H9 (cell line): ENCODE results near the gene CSTF3. TPM values are rescaled to one million over a fixed set of nuclear protein-coding genes. Genes with fewer than 3 reads are reported as not detected.

Experiments
- DNase-seq: peaks from one replicate; pipeline ENCODE4 v3.0.0-alpha.2; 2017
- H2AFZ ChIP-seq: one replicate; pipeline ENCODE4 v1.6.1; 2013; ENCODE audit warnings: mild to moderate bottlenecking, low read length, control low read depth, moderate library complexity
- H2AK5ac ChIP-seq: 2 replicates; pipeline ENCODE4 v1.6.1; 2013; ENCODE audit warnings: low read length, control low read depth, mixed read lengths; ENCODE audit not compliant: insufficient read length
- H2BK120ac ChIP-seq: one replicate; pipeline ENCODE4 v1.6.1; 2013; ENCODE audit warnings: low read depth, mild to moderate bottlenecking, low read length, control low read depth, inconsistent platforms; ENCODE audit not compliant: poor library complexity, severe bottlenecking
- H2BK12ac ChIP-seq: 2 replicates; pipeline ENCODE4 v1.6.1; 2013; ENCODE audit warnings: low read length, control low read depth, mixed read lengths, low read depth; ENCODE audit not compliant: insufficient read length
- H2BK15ac ChIP-seq: 2 replicates; pipeline ENCODE4 v1.6.1; 2013; ENCODE audit warnings: low read depth, low read length, control low read depth
- H2BK20ac ChIP-seq: one replicate; pipeline ENCODE4 v1.6.1; 2013; ENCODE audit warnings: low read depth, mild to moderate bottlenecking, low read length, control low read depth, inconsistent platforms; ENCODE audit not compliant: poor library complexity, severe bottlenecking
- H2BK5ac ChIP-seq: 2 replicates; pipeline ENCODE4 v1.6.1; 2013; ENCODE audit warnings: low read length, control low read depth, mixed read lengths; ENCODE audit not compliant: insufficient read length
- H3K14ac ChIP-seq: 2 replicates; pipeline ENCODE4 v1.6.1; 2013; ENCODE audit warnings: low read length, control low read depth; ENCODE audit not compliant: insufficient read depth
- H3K18ac ChIP-seq: 2 replicates; pipeline ENCODE4 v1.6.1; 2013; ENCODE audit warnings: low read depth, mild to moderate bottlenecking, mixed read lengths, low read length, control low read depth; ENCODE audit not compliant: insufficient read length
- H3K23ac ChIP-seq: 2 replicates; pipeline ENCODE4 v1.6.1; 2013; ENCODE audit warnings: low read length, control low read depth, mixed read lengths, low read depth; ENCODE audit not compliant: insufficient read length
- H3K23me2 ChIP-seq: 2 replicates; pipeline ENCODE4 v1.6.1; 2013; ENCODE audit warnings: low read depth, mild to moderate bottlenecking, mixed read lengths, low read length, control low read depth; ENCODE audit not compliant: insufficient read length, poor library complexity, severe bottlenecking
- H3K27ac ChIP-seq: 2 replicates; pipeline ENCODE4 v1.5.1; 2013; ENCODE audit warnings: low read length, control low read depth, mixed read lengths, low read depth; ENCODE audit not compliant: insufficient read length
- H3K27me3 ChIP-seq: 2 replicates; pipeline ENCODE4 v1.6.1; 2013; ENCODE audit warnings: low read length, control low read depth, inconsistent platforms; ENCODE audit not compliant: insufficient read depth
- H3K4ac ChIP-seq: 2 replicates; pipeline ENCODE4 v1.6.1; 2013; ENCODE audit warnings: low read depth, mild to moderate bottlenecking, control low read depth, inconsistent platforms, low read length, moderate library complexity
- H3K4me1 ChIP-seq: 2 replicates; pipeline ENCODE4 v1.6.1; 2013; ENCODE audit warnings: low read length, control low read depth, inconsistent platforms; ENCODE audit not compliant: insufficient read depth
- H3K4me2 ChIP-seq: 2 replicates; pipeline ENCODE4 v1.6.1; 2013; ENCODE audit warnings: low read length, control low read depth, mixed read lengths; ENCODE audit not compliant: insufficient read length, insufficient read depth
- H3K56ac ChIP-seq: 2 replicates; pipeline ENCODE4 v1.6.1; 2013; ENCODE audit warnings: low read depth, mild to moderate bottlenecking, mixed read lengths, low read length, control low read depth; ENCODE audit not compliant: insufficient read length
- H3K79me1 ChIP-seq: 2 replicates; pipeline ENCODE4 v1.6.1; 2013; ENCODE audit warnings: low read depth, mild to moderate bottlenecking, moderate library complexity, low read length, control low read depth, inconsistent platforms; ENCODE audit not compliant: insufficient read depth, poor library complexity, severe bottlenecking
- H3K79me2 ChIP-seq: 2 replicates; pipeline ENCODE4 v1.6.1; 2013; ENCODE audit warnings: low read length, control low read depth, inconsistent platforms; ENCODE audit not compliant: insufficient read depth
- H3K9ac ChIP-seq: 2 replicates; pipeline ENCODE4 v1.6.1; 2013; ENCODE audit warnings: low read length, control low read depth, mixed read lengths; ENCODE audit not compliant: insufficient read length; ENCODE audit errors: extremely low read depth
- H3K9me3 ChIP-seq: one replicate; pipeline ENCODE4 v1.6.1; 2013; ENCODE audit warnings: low read depth, low read length, inconsistent platforms; ENCODE audit not compliant: control insufficient read depth
- H3T11ph ChIP-seq: one replicate; pipeline ENCODE4 v1.6.1; 2013; ENCODE audit warnings: mild to moderate bottlenecking, low read length, control low read depth, inconsistent platforms
- H4K20me1 ChIP-seq: one replicate; pipeline ENCODE4 v1.6.1; 2013; ENCODE audit not compliant: control insufficient read depth, insufficient read length, insufficient read depth
- H4K5ac ChIP-seq: 2 replicates; pipeline ENCODE4 v1.6.1; 2013; ENCODE audit warnings: low read depth, mild to moderate bottlenecking, mixed read lengths, low read length, control low read depth; ENCODE audit not compliant: insufficient read length
- H4K8ac ChIP-seq: replicated peaks from 2 replicates; pipeline ENCODE4 v1.6.1; 2013; ENCODE audit warnings: low read length, control low read depth, mixed read lengths, low read depth; ENCODE audit not compliant: insufficient read length
- H4K91ac ChIP-seq: 2 replicates; pipeline ENCODE4 v1.6.1; 2013; ENCODE audit warnings: low read depth, mild to moderate bottlenecking, moderate library complexity, mixed read lengths, low read length, control low read depth; ENCODE audit not compliant: insufficient read length
- H3K27ac Mint-ChIP-seq, 3 experiments: 2 replicates in 2 of 3; 3 replicates in 1 of 3; pipeline ENCODE4 v1.8.0; 2020 to 2021; ENCODE audit warnings: mixed read lengths in 3 of 3, mild to moderate bottlenecking in 1 of 3, moderate library complexity in 1 of 3
- H3K27me3 Mint-ChIP-seq: 2 replicates; pipeline ENCODE4 v1.8.0; 2021; ENCODE audit warnings: low read depth, mild to moderate bottlenecking, moderate library complexity, mixed read lengths
- H3K36me3 Mint-ChIP-seq, 3 experiments: 2 replicates in 2 of 3; 3 replicates in 1 of 3; pipeline ENCODE4 v1.8.0; 2020 to 2021; ENCODE audit warnings: low read depth in 3 of 3, mixed read lengths in 3 of 3; ENCODE audit not compliant: insufficient read depth in 1 of 3
- H3K4me1 Mint-ChIP-seq, 2 experiments: 2 replicates each; pipeline ENCODE4 v1.8.0; 2020; ENCODE audit warnings: mixed read lengths in 2 of 2
- H3K4me3 Mint-ChIP-seq, 2 experiments: 2 replicates in 1 of 2; 3 replicates in 1 of 2; pipeline ENCODE4 v1.8.0; 2020 to 2021; ENCODE audit warnings: mild to moderate bottlenecking in 2 of 2, mixed read lengths in 2 of 2, moderate library complexity in 1 of 2
- H3K9me3 Mint-ChIP-seq, 2 experiments: 2 replicates in 1 of 2; 3 replicates in 1 of 2; pipeline ENCODE4 v1.8.0; 2020; ENCODE audit warnings: mild to moderate bottlenecking in 2 of 2, mixed read lengths in 2 of 2, moderate library complexity in 1 of 2
- WGBS: extraction: QIAGEN DNeasy Blood & Tissue Kit; methylation state at CpG from one replicate; pipeline ENCODE4 v1.1.7; 2013; ENCODE audit warnings: missing lambda C conversion rate, low lambda C conversion rate, mixed read lengths; ENCODE audit not compliant: insufficient read length; ENCODE audit errors: extremely low coverage; 5-methylcytosine and 5-hydroxymethylcytosine counted together
- total RNA-seq: library from RNA; stranded (reverse); gene quantifications from 2 replicates; pipeline ENCODE4 v1.2.1, GENCODE V29; 2021
- TF ChIP-seq, protein P1 (sequence below): fragments of 200-600 bp; sonication (generic); conservative IDR thresholded peaks from 3 replicates; pipeline ENCODE4 v1.8.0; 2021; ENCODE audit warnings: antibody characterized with exemption, mild to moderate bottlenecking

Gene CSTF3
- total RNA-seq, 1 experiment from 2014 or later = 41.5 TPM

GRCh38 chr11:33172996-33173395 is 11.7 kb upstream of the CSTF3 start:
- Histone ChIP-seq H3K79me2 (no peaks in the 10 kb centered on the region), H2BK120ac (no peak overlapping the region), H3K4me2 (no peak overlapping the region), H3K23ac (no peak overlapping the region), H3K79me1 (no peaks in the 10 kb centered on the region), H4K5ac (no peak overlapping the region), H3K27me3 (no peaks in the 10 kb centered on the region), H3K18ac (no peak overlapping the region), H2BK12ac (no peak overlapping the region), H3K4me1 (0 out of 2 replicates have a peak, but pooled peaks cover 2% of the 10 kb centered on the region), H3K4ac (no peak overlapping the region), H2AFZ (no peak overlapping the region), H2BK20ac (no peak overlapping the region), H3K23me2 (no peaks in the 10 kb centered on the region), H2BK15ac (no peak overlapping the region), H4K8ac (no peak overlapping the region), H4K20me1 (no peaks in the 10 kb centered on the region), H3K9me3 (no peaks in the 10 kb centered on the region), H2AK5ac (no peak overlapping the region), H3K27ac (no peak overlapping the region), H2BK5ac (no peak overlapping the region), H3K56ac (no peak overlapping the region), H4K91ac (no peak overlapping the region), H3K9ac (no peak overlapping the region), H3T11ph (no peak overlapping the region), H3K14ac (no peak overlapping the region)
- no peak for DNase-seq
- 0 out of 7 replicates have a peak, but pooled peaks cover 0 to 2% (median 2%) of the 10 kb centered on the region in 3 experiments for H3K36me3 Mint-ChIP-seq
- H3K27me3 Mint-ChIP-seq = no peaks in the 10 kb centered on the region
- TF ChIP-seq, protein P1, sequence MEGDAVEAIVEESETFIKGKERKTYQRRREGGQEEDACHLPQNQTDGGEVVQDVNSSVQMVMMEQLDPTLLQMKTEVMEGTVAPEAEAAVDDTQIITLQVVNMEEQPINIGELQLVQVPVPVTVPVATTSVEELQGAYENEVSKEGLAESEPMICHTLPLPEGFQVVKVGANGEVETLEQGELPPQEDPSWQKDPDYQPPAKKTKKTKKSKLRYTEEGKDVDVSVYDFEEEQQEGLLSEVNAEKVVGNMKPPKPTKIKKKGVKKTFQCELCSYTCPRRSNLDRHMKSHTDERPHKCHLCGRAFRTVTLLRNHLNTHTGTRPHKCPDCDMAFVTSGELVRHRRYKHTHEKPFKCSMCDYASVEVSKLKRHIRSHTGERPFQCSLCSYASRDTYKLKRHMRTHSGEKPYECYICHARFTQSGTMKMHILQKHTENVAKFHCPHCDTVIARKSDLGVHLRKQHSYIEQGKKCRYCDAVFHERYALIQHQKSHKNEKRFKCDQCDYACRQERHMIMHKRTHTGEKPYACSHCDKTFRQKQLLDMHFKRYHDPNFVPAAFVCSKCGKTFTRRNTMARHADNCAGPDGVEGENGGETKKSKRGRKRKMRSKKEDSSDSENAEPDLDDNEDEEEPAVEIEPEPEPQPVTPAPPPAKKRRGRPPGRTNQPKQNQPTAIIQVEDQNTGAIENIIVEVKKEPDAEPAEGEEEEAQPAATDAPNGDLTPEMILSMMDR = no peak
- H3K4me3 Mint-ChIP-seq = no peak overlapping the region
- no peaks in the 10 kb centered on the region for H3K9me3 Mint-ChIP-seq
- WGBS = no CpG with 5 or more reads among the region's 2 CpGs
- H3K4me1 Mint-ChIP-seq = peaks cover 13 to 14% of the 10 kb centered on the region in 2 experiments
- H3K27ac Mint-ChIP-seq = no peak overlapping the region
